Subcutaneous adipose tissue (tissue), 4 donors: Measurements from ENCODE around the gene KLRC1. TPM values are rescaled to one million over a fixed set of nuclear protein-coding genes. Genes with fewer than 3 reads are reported as not detected.

Experiments used
- CTCF ChIP-seq: fragments of 450-650 bp; IDR thresholded peaks from one replicate; pipeline ENCODE4 v1.5.1; 2016; ENCODE audit warnings: low read depth, mild to moderate bottlenecking, control low read depth, antibody characterized with exemption, moderate library complexity
- total RNA-seq, 4 donors: library from RNA; depleted of rRNA; stranded (reverse); fragments of >200 nt; gene quantifications; one replicate each; pipeline ENCODE4 v1.1.0, GENCODE V29; 2016

The KLRC1 gene
- total RNA-seq, result 1 to 10 TPM in 1 of 4 donors, under 1 TPM in 1, not detected in 2; 0.51 to 1.1 TPM

GRCh38 chr12:10453156-10453555, at the start of gene KLRC1:
KLRC1 (minus strand) TSS chr12:10453377; CDS start chr12:10451156, 2,221 bp downstream.
- no peak for TF ChIP-seq CTCF

DNA sequence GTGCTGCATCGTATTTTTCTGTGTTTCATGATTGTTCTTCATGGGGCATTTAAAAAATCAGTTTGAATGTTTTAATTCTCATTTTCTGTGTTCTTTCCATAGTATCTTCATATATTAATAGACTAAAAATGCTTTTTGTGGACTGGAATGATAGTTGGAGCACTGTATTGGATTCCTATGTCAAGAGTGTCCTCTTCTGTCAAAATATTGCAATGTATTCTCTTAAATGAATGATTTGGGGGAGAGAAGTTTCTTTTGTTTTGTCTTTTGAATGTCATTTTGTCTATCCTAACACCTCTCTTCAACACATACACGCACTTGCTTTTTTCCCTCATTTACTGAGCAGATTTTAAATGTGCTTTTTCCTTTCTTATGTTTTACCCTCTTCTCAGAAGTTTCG, 47.9 kb upstream of the KLRC1 start:
- TF ChIP-seq CTCF, result no peak

GRCh38 chr12:10498042-10498441, 44.9 kb upstream of the KLRC1 start:
- no peak for TF ChIP-seq CTCF

- no peak for TF ChIP-seq CTCF
Measured at GRCh38 chr12:10497602-10498001, 44.4 kb upstream of the KLRC1 start.

- TF ChIP-seq CTCF, result no peak
Measured at GRCh38 chr12:10491766-10492165, 38.6 kb upstream of the KLRC1 start.

DNA sequence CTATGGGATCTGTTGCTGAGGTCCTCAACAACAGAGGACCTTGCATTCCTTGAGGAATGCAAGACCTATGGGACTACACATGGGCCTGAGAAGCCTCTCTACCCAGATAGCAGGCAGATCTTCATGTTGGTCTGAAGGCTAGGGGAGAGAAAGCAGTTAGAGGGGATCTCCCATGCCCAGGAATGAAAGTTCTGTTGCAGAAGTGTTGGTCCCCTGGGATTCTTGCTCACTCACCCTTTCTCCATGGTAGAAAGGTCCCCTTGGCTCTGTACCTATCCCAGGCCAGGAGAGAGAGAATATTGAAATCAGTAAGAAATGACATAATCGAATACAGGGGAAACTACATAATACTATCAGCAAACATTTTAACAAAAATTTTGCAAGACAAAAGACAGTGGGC, 16.5 kb upstream of the KLRC1 start:
- no peak for TF ChIP-seq CTCF

DNA sequence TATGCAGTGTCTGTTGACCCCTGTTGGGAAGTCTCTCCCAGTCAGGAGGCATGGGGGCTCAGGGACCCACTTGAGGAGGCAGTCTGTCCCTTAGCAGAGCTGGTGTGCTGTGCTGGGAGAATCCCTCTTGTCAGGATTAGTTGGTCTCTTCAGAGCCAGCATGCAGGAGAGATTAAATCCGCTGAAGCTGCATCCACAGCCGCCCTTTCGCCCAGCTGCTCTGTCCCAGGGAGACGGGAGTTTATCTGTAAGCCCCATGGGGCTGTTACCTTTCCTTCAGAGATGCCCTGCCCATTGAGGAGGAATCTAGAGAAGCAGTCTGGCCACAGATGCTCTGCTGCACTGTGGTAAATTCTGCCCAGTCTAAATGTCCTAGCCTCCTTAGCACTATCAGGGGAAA, 13.1 kb upstream of the KLRC1 start:
- TF ChIP-seq CTCF, result no peak

DNA sequence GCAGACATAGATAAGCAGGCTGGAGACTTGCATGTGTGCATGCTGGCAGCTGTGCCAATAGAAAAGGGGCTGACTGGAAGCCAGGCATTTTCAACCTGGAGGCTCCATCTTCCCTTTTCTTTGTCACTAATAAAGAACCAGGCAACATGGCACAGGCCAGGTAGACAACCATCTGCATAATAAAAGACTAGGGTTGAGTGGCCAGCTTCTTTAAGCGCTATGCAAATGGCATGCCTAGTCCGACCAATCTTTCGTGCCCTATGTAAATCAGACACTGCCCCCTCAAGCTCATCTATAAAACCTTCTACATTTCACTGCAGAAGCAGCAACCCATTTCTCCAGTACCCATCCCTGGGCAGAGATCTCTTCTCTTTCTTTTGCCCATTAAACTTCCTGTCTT, 4.6 kb upstream of the KLRC1 start:
- no peak for TF ChIP-seq CTCF
